Activated CD4-positive, alpha-beta memory T cell treated with anti-CD3 and anti-CD28 coated beads for 36 hours (primary cell): ENCODE results near the gene AGBL3. TPM values are rescaled to one million over a fixed set of nuclear protein-coding genes. Genes with fewer than 3 reads are reported as not detected.
"Not testable (repeated sequence)": the region's sequence is repeated elsewhere in the genome, so short reads cannot be mapped to it uniquely, and the experiment has no call there.

Experiments used
- CTCF ChIA-PET: fragments of 350-600 bp; sonication (Branson Sonifier 250); formaldehyde crosslinking; loops from one replicate; lab custom pipeline; 2021; ENCODE audit warnings: antibody characterized with exemption, inconsistent platforms; lab: Charles Lee
- POLR2A ChIA-PET: fragments of 350-600 bp; sonication (Branson Sonifier 250); formaldehyde crosslinking; loops from one replicate; lab custom pipeline; 2021; ENCODE audit warnings: antibody characterized with exemption; lab: Charles Lee
- DNase-seq: peaks from one replicate; pipeline ENCODE4 v3.0.0-alpha.2; 2020
- H3K27ac Mint-ChIP-seq: one replicate; pipeline ENCODE4 v1.8.0; 2021; ENCODE audit warnings: mixed read lengths
- H3K27me3 Mint-ChIP-seq: one replicate; pipeline ENCODE4 v1.8.0; 2021; ENCODE audit warnings: mixed read lengths
- H3K36me3 Mint-ChIP-seq: one replicate; pipeline ENCODE4 v1.8.0; 2021; ENCODE audit warnings: mixed read lengths
- H3K4me1 Mint-ChIP-seq: one replicate; pipeline ENCODE4 v1.8.0; 2021; ENCODE audit warnings: low read depth, mixed read lengths
- H3K4me3 Mint-ChIP-seq: one replicate; pipeline ENCODE4 v1.8.0; 2021; ENCODE audit warnings: mild to moderate bottlenecking, mixed read lengths
- H3K9me3 Mint-ChIP-seq: one replicate; pipeline ENCODE4 v1.8.0; 2021; ENCODE audit warnings: mixed read lengths
- intact Hi-C: fragments of 100-400 bp; cut with micrococcal nuclease; formaldehyde crosslinking; loops from one replicate; pipeline ENCODE4 v1.15.1; 2023
- total RNA-seq, 2 experiments: library from RNA; stranded (reverse); gene quantifications; one replicate each; pipeline ENCODE4 v1.2.3, GENCODE V29; 2021

Gene AGBL3
- total RNA-seq, 2 experiments from 2014 or later, result 3.3 to 3.4 TPM

GRCh38 chr7:135121868-135122267, 135.6 kb downstream of the AGBL3 start:
- no peaks in the 10 kb centered on the region for H3K27me3 Mint-ChIP-seq
- intact Hi-C loops, result no loop called here
- ChIA-PET POLR2A (no interaction called here), CTCF (no interaction called here)
- no peak for DNase-seq
- no peaks in the 10 kb centered on the region for H3K4me1 Mint-ChIP-seq
- H3K9me3 Mint-ChIP-seq, result peaks cover 15% of the 10 kb centered on the region
- peaks cover 27% of the 10 kb centered on the region for H3K36me3 Mint-ChIP-seq
- no peak overlapping the region for H3K4me3 Mint-ChIP-seq
- no peak overlapping the region for H3K27ac Mint-ChIP-seq

DNA sequence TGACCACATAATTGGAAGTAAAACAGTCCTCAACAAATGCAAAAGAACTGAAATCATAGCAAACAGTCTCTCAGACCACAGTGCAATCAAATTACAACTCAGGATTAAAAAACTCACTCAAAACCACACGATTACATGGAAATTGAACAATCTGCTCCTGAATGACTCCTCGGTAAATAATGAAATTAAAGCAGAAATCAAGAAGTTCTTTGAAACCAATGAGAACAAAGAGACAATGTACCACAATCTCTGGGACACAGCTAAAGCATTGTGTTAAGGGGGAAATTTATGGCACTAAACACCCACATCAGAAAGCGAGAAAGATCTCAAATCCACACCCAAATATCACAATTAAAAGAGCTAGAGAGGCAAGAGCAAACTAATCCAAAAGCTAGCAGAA, 138.3 kb downstream of the AGBL3 start:
- H3K36me3 Mint-ChIP-seq, result peaks cover 18% of the 10 kb centered on the region
- H3K4me3 Mint-ChIP-seq, H3K27me3 Mint-ChIP-seq, DNase-seq, CTCF ChIA-PET, intact Hi-C loops, H3K4me1 Mint-ChIP-seq, POLR2A ChIA-PET, H3K27ac Mint-ChIP-seq: not testable (repeated sequence)
- peaks cover 12% of the 10 kb centered on the region for H3K9me3 Mint-ChIP-seq

- POLR2A ChIA-PET, result no interaction called here
- DNase-seq, result no peak
- peaks cover 18% of the 10 kb centered on the region for H3K36me3 Mint-ChIP-seq
- no peak overlapping the region for H3K4me3 Mint-ChIP-seq
- intact Hi-C loops, result no loop called here
- no peaks in the 10 kb centered on the region for H3K27me3 Mint-ChIP-seq
- H3K27ac Mint-ChIP-seq, result no peak overlapping the region
- CTCF ChIA-PET, result no interaction called here
- H3K4me1 Mint-ChIP-seq, result no peaks in the 10 kb centered on the region
- peaks cover 17% of the 10 kb centered on the region for H3K9me3 Mint-ChIP-seq
These were observed 142.6 kb downstream of the AGBL3 start for GRCh38 chr7:135128931-135129330.

- CTCF ChIA-PET, result interaction anchor here (1.2 kb wide), 1 partner anchor 40 kb away, joined by 3 read pairs; no protein-coding TSS in a partner anchor
- no peaks in the 10 kb centered on the region for H3K27me3 Mint-ChIP-seq
- peaks cover 14% of the 10 kb centered on the region for H3K9me3 Mint-ChIP-seq
- POLR2A ChIA-PET, result no interaction called here
- no peaks in the 10 kb centered on the region for H3K4me1 Mint-ChIP-seq
- no peak overlapping the region for H3K27ac Mint-ChIP-seq
- no peak overlapping the region for H3K4me3 Mint-ChIP-seq
- intact Hi-C loops, result no loop called here
- H3K36me3 Mint-ChIP-seq, result peaks cover 18% of the 10 kb centered on the region
- no peak for DNase-seq
These were observed 143.3 kb downstream of the AGBL3 start for GRCh38 chr7:135129579-135129978.

- H3K9me3 Mint-ChIP-seq, result peaks cover 5% of the 10 kb centered on the region
- H3K27ac Mint-ChIP-seq, result no peak overlapping the region
- H3K36me3 Mint-ChIP-seq, result peaks cover 1% of the 10 kb centered on the region
- H3K4me1 Mint-ChIP-seq, result peaks cover 29% of the 10 kb centered on the region
- H3K27me3 Mint-ChIP-seq, result no peaks in the 10 kb centered on the region
- ChIA-PET POLR2A (no interaction called here), CTCF (interaction anchor here (0.9 to 6.9 kb wide), 2 partner anchors 26 to 158 kb away, joined by 6 to 65 read pairs; partner anchors contain the start of genes AGBL3 and CYREN)
- intact Hi-C loops, result no loop called here
- H3K4me3 Mint-ChIP-seq, result no peak overlapping the region
- no peak for DNase-seq
These were observed 157.8 kb downstream of the AGBL3 start for GRCh38 chr7:135143885-135144668.

DNA sequence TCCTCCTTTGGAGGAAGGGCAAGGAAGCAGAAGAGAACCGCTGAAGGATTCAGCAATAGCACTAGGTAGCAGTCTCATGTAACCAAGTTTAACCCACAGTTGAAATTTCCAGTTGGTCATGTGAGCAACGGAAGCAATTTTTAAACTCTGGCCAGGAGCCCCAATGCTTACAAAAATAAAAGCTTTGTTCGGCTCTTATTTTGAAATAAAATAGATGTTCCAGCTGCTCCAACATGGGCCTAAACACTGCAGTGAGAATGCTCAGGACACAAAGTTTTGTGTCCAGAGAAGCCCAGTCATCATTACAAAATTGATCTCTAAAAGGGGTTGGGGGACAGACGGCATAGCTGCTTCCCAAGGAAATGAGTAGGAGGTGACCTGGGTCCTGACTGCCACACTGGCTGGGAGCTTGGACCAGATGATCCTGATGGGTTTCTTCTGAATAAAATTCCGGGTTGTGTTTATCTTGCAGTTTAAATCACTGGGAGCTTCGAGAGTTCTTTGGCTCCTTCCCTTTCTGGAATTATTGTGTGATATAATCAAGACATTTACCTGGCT, 161.1 kb downstream of the AGBL3 start:
- DNase-seq, result no peak
- Mint-ChIP-seq H3K4me3 (peak overlapping the region; percentile 83), H3K27me3 (no peaks in the 10 kb centered on the region), H3K9me3 (no peaks in the 10 kb centered on the region), H3K27ac (peak overlapping the region; percentile 95), H3K4me1 (peaks cover 55% of the 10 kb centered on the region), H3K36me3 (peaks cover 25% of the 10 kb centered on the region)
- CTCF ChIA-PET, result interaction anchor here (1.0 to 6.9 kb wide), 6 partner anchors 10 to 515 kb away, joined by 3 to 65 read pairs (median 5); partner anchors contain the start of genes AGBL3, CYREN and STMP1
- POLR2A ChIA-PET, result interaction anchor here (1.1 to 2.4 kb wide), 10 partner anchors 11 to 500 kb away, joined by 3 to 32 read pairs (median 8); partner anchors contain the start of genes AGBL3, CYREN and WDR91
- intact Hi-C loops, result loop anchor here (5.0 kb wide), 5 partner anchors 280 to 830 kb away; partner anchors contain the start of genes AKR1B1, MTPN, NUP205 and STMP1

- ChIA-PET POLR2A (interaction anchor here (1.1 to 2.4 kb wide), 10 partner anchors 10 to 501 kb away, joined by 3 to 32 read pairs (median 8); partner anchors contain the start of genes AGBL3, CYREN and WDR91), CTCF (interaction anchor here (1.0 to 6.9 kb wide), 6 partner anchors 9 to 515 kb away, joined by 3 to 65 read pairs (median 5); partner anchors contain the start of genes AGBL3, CYREN and STMP1)
- intact Hi-C loops, result loop anchor here (1.0 to 5.0 kb wide), 11 partner anchors 12 to 829 kb away; partner anchors contain the start of genes AGBL3, AKR1B1, BPGM and MTPN
- peak; percentile 73 for DNase-seq
- Mint-ChIP-seq H3K27ac (peak within 1 kb of the TSS; percentile 95), H3K36me3 (peaks cover 31% of the 10 kb centered on the region), H3K9me3 (peaks cover 4% of the 10 kb centered on the region), H3K4me3 (peak within 1 kb of the TSS; percentile 83), H3K27me3 (no peaks in the 10 kb centered on the region), H3K4me1 (peaks cover 60% of the 10 kb centered on the region)
These were observed 161.8 kb downstream of the AGBL3 start, which contains the start of gene TMEM140 for GRCh38 chr7:135147899-135148721. Gene TMEM140 (plus strand): TSS chr7:135148072. CDS start chr7:135164442, 16,370 bp downstream.

DNA sequence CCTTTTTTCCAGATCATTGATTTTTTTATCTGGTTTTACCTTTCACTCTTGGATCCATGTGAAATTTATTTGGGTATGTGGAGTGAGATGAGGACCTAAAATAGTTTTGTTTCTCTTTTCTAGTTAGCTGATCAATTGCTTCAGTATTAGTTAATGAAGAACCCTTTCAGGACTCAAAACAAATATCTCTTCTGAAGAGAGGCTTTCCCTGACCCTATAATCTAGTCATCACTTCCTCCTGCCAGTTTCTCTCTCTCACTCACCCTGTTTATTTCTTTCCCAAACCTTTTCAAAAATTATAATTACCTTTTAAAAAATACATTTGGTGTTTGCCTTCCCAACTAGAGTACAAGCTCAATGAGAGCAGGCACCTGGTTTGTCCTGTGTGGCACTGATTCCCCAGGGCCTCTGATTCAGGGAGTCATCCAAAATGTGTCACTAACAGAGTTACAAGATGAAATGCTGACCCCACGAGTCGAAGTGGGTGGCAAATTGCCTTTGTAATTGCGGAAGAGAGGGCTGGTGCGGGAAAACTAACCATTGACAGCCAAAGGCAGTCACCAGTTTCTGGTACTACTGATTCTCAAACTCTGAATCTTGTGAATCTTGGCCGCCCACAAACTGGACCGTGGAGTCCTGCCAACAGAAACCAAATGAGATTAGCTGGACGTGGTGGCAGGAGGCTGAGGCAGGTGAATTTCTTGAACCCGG, 163.9 kb downstream of the AGBL3 start:
- Mint-ChIP-seq H3K4me1 (peaks cover 66% of the 10 kb centered on the region), H3K36me3 (peaks cover 49% of the 10 kb centered on the region), H3K9me3 (peaks cover 21% of the 10 kb centered on the region), H3K4me3 (peak overlapping the region; percentile 83), H3K27me3 (no peaks in the 10 kb centered on the region), H3K27ac (peak overlapping the region; percentile 16)
- ChIA-PET CTCF (interaction anchor here (0.8 to 6.9 kb wide), 4 partner anchors 8 to 163 kb away, joined by 3 to 65 read pairs (median 19); partner anchors contain the start of genes AGBL3 and CYREN), POLR2A (interaction anchor here (1.1 to 1.5 kb wide), 2 partner anchors 9 to 20 kb away, joined by 4 to 5 read pairs; partner anchors contain the start of gene CYREN)
- no peak for DNase-seq
- intact Hi-C loops, result no loop called here

DNA sequence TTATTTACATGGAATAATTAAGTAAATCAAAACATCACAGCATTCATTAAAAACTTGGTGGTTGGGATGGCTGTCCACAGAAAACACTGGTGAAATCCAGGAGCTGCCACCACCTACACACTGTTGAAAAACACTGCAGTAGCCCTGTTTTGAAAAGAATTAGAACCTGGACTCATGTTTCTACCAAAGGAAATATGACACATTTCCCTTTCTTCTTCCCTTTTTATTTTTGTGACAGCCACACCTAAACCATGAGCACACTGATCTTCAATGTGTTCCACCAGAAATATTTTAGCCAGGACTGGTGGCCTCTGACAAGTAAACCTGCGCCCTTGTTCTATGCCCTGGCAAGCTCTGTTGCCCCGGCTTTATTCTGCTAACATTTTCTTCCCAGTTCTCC, 164.8 kb downstream of the AGBL3 start:
- Mint-ChIP-seq H3K4me3 (no peak overlapping the region), H3K27me3 (no peaks in the 10 kb centered on the region), H3K9me3 (peaks cover 30% of the 10 kb centered on the region), H3K4me1 (peaks cover 59% of the 10 kb centered on the region), H3K36me3 (peaks cover 58% of the 10 kb centered on the region), H3K27ac (peak overlapping the region; percentile 4)
- intact Hi-C loops, result no loop called here
- no peak for DNase-seq
- CTCF ChIA-PET, result interaction anchor here (0.8 to 4.7 kb wide), 3 partner anchors 7 to 164 kb away, joined by 3 to 26 read pairs (median 12); partner anchors contain the start of genes AGBL3 and CYREN
- POLR2A ChIA-PET, result interaction anchor here (1.1 kb wide), 1 partner anchor 19 kb away, joined by 4 read pairs; the partner anchor contains the start of gene CYREN

DNA sequence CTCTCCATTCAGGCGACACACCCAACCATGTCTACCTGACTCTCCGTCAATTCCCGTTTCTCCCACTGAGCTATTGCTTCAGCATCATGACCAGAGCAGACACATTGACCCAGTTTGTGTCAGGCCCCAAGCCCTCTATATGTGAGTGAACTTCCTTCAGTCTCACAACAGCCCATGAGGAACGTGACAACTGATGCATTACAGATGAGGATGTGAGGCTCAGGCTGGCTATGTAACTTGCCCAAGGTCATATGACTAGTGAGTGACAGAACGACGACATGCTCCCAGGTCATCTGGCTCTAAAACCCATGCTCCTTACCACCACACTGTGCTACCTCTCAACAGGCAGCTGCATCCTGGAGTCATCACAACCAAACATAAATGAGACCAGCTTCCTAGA, 165.2 kb downstream of the AGBL3 start:
- CTCF ChIA-PET, result interaction anchor here (1.7 to 4.7 kb wide), 2 partner anchors 18 to 164 kb away, joined by 12 to 26 read pairs; partner anchors contain the start of genes AGBL3 and CYREN
- H3K27ac Mint-ChIP-seq, result peak overlapping the region; percentile 4

More for the DNA sequence above, 165.2 kb downstream of the AGBL3 start:
- intact Hi-C loops, result no loop called here
- peaks cover 55% of the 10 kb centered on the region for H3K4me1 Mint-ChIP-seq
- peaks cover 62% of the 10 kb centered on the region for H3K36me3 Mint-ChIP-seq
- POLR2A ChIA-PET, result interaction anchor here (1.1 kb wide), 1 partner anchor 19 kb away, joined by 4 read pairs; the partner anchor contains the start of gene CYREN
- no peak overlapping the region for H3K4me3 Mint-ChIP-seq
- peaks cover 34% of the 10 kb centered on the region for H3K9me3 Mint-ChIP-seq
- no peaks in the 10 kb centered on the region for H3K27me3 Mint-ChIP-seq
- DNase-seq, result no peak
